AG08395 (cell line): ENCODE data around the gene ERICH3.
"Not testable (repeated sequence)": the region's sequence is repeated elsewhere in the genome, so short reads cannot be mapped to it uniquely, and the experiment has no call there.

Experiments
- DNase-seq: peaks from one replicate; pipeline ENCODE4 v3.0.0; 2012; ENCODE audit warnings: mixed read lengths, low spot score

ERICH3 gene

GRCh38 chr1:74677926-74678325, 4.3 kb upstream of the ERICH3 start:
- no peak for DNase-seq

GRCh38 chr1:74674278-74675048, 871 bp upstream of the ERICH3 start:
- no peak for DNase-seq

GRCh38 chr1:74670866-74671265, 2.7 kb downstream of the ERICH3 start:
- not testable (repeated sequence) for DNase-seq

- DNase-seq: no peak
Measured at GRCh38 chr1:74654708-74655107, 18.9 kb downstream of the ERICH3 start.

- DNase-seq: peak; percentile 3
Measured at GRCh38 chr1:74652711-74653139, 20.9 kb downstream of the ERICH3 start.

- DNase-seq: no peak
Measured at GRCh38 chr1:74650561-74650960, 23.0 kb downstream of the ERICH3 start.

- no peak for DNase-seq
Measured at GRCh38 chr1:74641876-74642275, 31.7 kb downstream of the ERICH3 start.

- no peak for DNase-seq
Measured at GRCh38 chr1:74641161-74641560, 32.4 kb downstream of the ERICH3 start.

GRCh38 chr1:74637296-74637695, 36.3 kb downstream of the ERICH3 start:
- no peak for DNase-seq

GRCh38 chr1:74629283-74629682, 44.3 kb downstream of the ERICH3 start:
- no peak for DNase-seq

- no peak for DNase-seq
Measured at GRCh38 chr1:74623716-74624115, 49.9 kb downstream of the ERICH3 start.

GRCh38 chr1:74620242-74620641, 53.4 kb downstream of the ERICH3 start:
- DNase-seq: no peak

GRCh38 chr1:74618974-74619373, 54.6 kb downstream of the ERICH3 start:
- DNase-seq: no peak

- no peak for DNase-seq
Measured at GRCh38 chr1:74613894-74614293, 59.7 kb downstream of the ERICH3 start.

- no peak for DNase-seq
Measured at GRCh38 chr1:74611887-74612286, 61.7 kb downstream of the ERICH3 start.

GRCh38 chr1:74610961-74611360, 62.6 kb downstream of the ERICH3 start:
- DNase-seq: no peak

- DNase-seq: no peak
Measured at GRCh38 chr1:74609810-74610371, 63.7 kb downstream of the ERICH3 start.

- DNase-seq: no peak
Measured at GRCh38 chr1:74596717-74597116, 76.9 kb downstream of the ERICH3 start.

- DNase-seq: no peak
Measured at GRCh38 chr1:74593887-74594866, 79.4 kb downstream of the ERICH3 start.

- DNase-seq: no peak
Measured at GRCh38 chr1:74592580-74593355, 80.8 kb downstream of the ERICH3 start.

- no peak for DNase-seq
Measured at GRCh38 chr1:74591949-74592348, 81.6 kb downstream of the ERICH3 start.

- DNase-seq: no peak
Measured at GRCh38 chr1:74590288-74590687, 83.3 kb downstream of the ERICH3 start.
